Fibroblast of lung (primary cell): ENCODE results near the gene ZNF264. TPM values are rescaled to one million over a fixed set of nuclear protein-coding genes. Genes with fewer than 3 reads are reported as not detected.

Experiments used
- DNase-seq, 2 donors: peaks; one replicate each; pipeline versions ENCODE4 v3.0.0 to v3.0.0-alpha.2; 2010; ENCODE audit warnings: low read depth in 2 of 2
- H2AFZ ChIP-seq: 2 replicates; pipeline ENCODE4 v1.5.1; 2012; ENCODE audit warnings: low read length, control low read depth, inconsistent platforms
- H3K27ac ChIP-seq: 2 replicates; pipeline ENCODE4 v1.5.1; 2011; ENCODE audit warnings: low read length, control low read depth; ENCODE audit not compliant: insufficient read depth
- H3K27me3 ChIP-seq: 2 replicates; pipeline ENCODE4 v1.5.1; 2011; ENCODE audit warnings: mild to moderate bottlenecking, low read length; ENCODE audit not compliant: control insufficient read depth, insufficient read depth
- H3K36me3 ChIP-seq: 2 replicates; pipeline ENCODE4 v1.5.1; 2011; ENCODE audit warnings: low read length; ENCODE audit not compliant: control insufficient read depth, insufficient read depth
- H3K4me1 ChIP-seq: 2 replicates; pipeline ENCODE4 v1.5.1; 2011; ENCODE audit warnings: low read length; ENCODE audit not compliant: control insufficient read depth, insufficient read depth; ENCODE audit errors: extremely low read depth
- H3K4me2 ChIP-seq: 2 replicates; pipeline ENCODE4 v1.5.1; 2011; ENCODE audit warnings: low read length, control low read depth; ENCODE audit not compliant: insufficient read depth; ENCODE audit errors: extremely low read depth
- H3K4me3 ChIP-seq, 4 experiments: fragments of 200-600 bp in 1 of 4; sonication (generic) in 1 of 4; replicated peaks in 1 of 4; 2 replicates each; pipeline ENCODE4 v1.5.1; 2011 to 2016; ENCODE audit warnings: low read length in 4 of 4, low read depth in 3 of 4, mild to moderate bottlenecking in 3 of 4, control low read depth in 2 of 4, inconsistent platforms in 1 of 4, mixed read lengths in 1 of 4; ENCODE audit not compliant: insufficient read depth in 1 of 4; ENCODE audit errors: control extremely low read depth in 1 of 4
- H3K79me2 ChIP-seq: 2 replicates; pipeline ENCODE4 v1.5.1; 2012; ENCODE audit warnings: mild to moderate bottlenecking, low read length, inconsistent platforms; ENCODE audit not compliant: control insufficient read depth, insufficient read depth
- H3K9ac ChIP-seq: 2 replicates; pipeline ENCODE4 v1.5.1; 2011; ENCODE audit warnings: mild to moderate bottlenecking, low read length, control low read depth; ENCODE audit not compliant: insufficient read depth
- H3K9me3 ChIP-seq: 2 replicates; pipeline ENCODE4 v1.5.1; 2012; ENCODE audit warnings: low read depth, low read length; ENCODE audit not compliant: control insufficient read depth, insufficient read depth
- H4K20me1 ChIP-seq: 2 replicates; pipeline ENCODE4 v1.5.1; 2011; ENCODE audit warnings: low read length; ENCODE audit not compliant: control insufficient read depth, insufficient read depth; ENCODE audit errors: extremely low read depth
- EZH2 ChIP-seq: IDR thresholded peaks from 2 replicates; pipeline ENCODE4 v1.5.1; 2012; ENCODE audit warnings: low read length, control low read depth, mild to moderate bottlenecking; ENCODE audit errors: missing control alignments
- polyA plus RNA-seq, 2 donors: library from polyadenylated mRNA; depleted of rRNA in 1 of 2; stranded (reverse) in 1 of 2; unstranded in 1 of 2; fragments of >200 nt; gene quantifications; 2 replicates each; pipeline ENCODE4 v1.2.1, GENCODE V29; 2011 to 2012; ENCODE audit warnings: missing spikeins in 1 of 2
- total RNA-seq: library from RNA; depleted of rRNA; stranded (reverse); fragments of >200 nt; gene quantifications from 2 replicates; pipeline ENCODE4 v1.2.1, GENCODE V29; 2014
- TF ChIP-seq, protein P1 (sequence below), 2 donors: IDR thresholded peaks in 1 of 2; conservative IDR thresholded peaks in 1 of 2; 1 replicate in 1 of 2; 2 replicates in 1 of 2; pipeline ENCODE4 v1.5.1; 2011 to 2012; ENCODE audit warnings: low read length in 2 of 2, control low read depth in 1 of 2, inconsistent platforms in 1 of 2, low read depth in 1 of 2, mild to moderate bottlenecking in 1 of 2

The ZNF264 gene
- total and polyA plus RNA-seq, 2 donors (not counting 1 experiment from before 2014, with no cell fraction given), result 7.7 to 24.9 TPM

DNA sequence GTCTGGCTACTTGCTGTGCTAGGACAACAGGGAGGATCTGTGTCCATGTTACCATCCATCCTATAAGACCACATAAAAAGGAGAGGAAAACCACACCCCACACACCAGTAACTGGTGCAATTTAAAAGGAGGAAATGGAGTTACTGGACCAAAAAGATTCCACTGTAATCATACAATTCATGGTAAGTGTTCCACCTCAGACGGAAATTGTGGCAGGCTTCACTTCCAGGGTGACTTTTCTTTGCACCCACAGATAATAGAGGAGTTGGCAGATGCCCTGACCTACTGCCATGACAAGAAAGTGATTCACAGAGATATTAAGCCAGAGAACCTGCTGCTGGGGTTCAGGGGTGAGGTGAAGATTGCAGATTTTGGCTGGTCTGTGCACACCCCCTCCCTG is 41.9 kb downstream of the ZNF264 start:
- Histone ChIP-seq H4K20me1 (no peaks in the 10 kb centered on the region), H3K4me3 (no peak overlapping the region), H3K4me1 (no peaks in the 10 kb centered on the region), H2AFZ (no peak overlapping the region), H3K9ac (no peak overlapping the region), H3K27me3 (no peaks in the 10 kb centered on the region), H3K27ac (no peak overlapping the region), H3K79me2 (no peaks in the 10 kb centered on the region), H3K9me3 (no peaks in the 10 kb centered on the region), H3K4me2 (no peak overlapping the region), H3K36me3 (no peaks in the 10 kb centered on the region)
- TF ChIP-seq, protein P1, sequence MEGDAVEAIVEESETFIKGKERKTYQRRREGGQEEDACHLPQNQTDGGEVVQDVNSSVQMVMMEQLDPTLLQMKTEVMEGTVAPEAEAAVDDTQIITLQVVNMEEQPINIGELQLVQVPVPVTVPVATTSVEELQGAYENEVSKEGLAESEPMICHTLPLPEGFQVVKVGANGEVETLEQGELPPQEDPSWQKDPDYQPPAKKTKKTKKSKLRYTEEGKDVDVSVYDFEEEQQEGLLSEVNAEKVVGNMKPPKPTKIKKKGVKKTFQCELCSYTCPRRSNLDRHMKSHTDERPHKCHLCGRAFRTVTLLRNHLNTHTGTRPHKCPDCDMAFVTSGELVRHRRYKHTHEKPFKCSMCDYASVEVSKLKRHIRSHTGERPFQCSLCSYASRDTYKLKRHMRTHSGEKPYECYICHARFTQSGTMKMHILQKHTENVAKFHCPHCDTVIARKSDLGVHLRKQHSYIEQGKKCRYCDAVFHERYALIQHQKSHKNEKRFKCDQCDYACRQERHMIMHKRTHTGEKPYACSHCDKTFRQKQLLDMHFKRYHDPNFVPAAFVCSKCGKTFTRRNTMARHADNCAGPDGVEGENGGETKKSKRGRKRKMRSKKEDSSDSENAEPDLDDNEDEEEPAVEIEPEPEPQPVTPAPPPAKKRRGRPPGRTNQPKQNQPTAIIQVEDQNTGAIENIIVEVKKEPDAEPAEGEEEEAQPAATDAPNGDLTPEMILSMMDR (conservative IDR thresholded peaks at IDR 0.05 in 1 of 2, IDR thresholded peaks at IDR 0.05 in 1 of 2; ENCODE audit: low read depth in 1 of 2, low read length in 2 of 2), result no peak
- no peak for TF ChIP-seq EZH2
- no peak for DNase-seq

DNA sequence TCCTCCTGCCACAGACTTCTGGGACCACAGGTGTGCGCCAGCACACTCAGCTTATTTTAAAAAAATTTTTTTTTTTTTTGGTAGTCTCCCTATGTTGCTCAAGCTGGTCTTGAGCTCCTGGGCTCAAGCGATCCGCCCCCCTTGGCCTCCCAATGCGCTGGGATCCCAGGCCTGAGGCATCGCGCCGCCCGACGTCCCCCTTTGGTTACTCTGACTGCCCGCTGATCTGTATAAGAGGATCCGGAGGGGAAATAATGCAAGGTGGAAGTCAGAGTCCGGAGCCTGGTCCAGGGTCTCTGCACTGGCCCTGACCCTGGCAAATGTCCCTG is 48.6 kb downstream of the ZNF264 start:
- peak overlapping the region; percentile 97 for H2AFZ ChIP-seq
- H3K27me3 ChIP-seq, result no peaks in the 10 kb centered on the region
- peaks cover 3% of the 10 kb centered on the region for H3K36me3 ChIP-seq
- H3K9ac ChIP-seq, result peak overlapping the region; percentile 89
- H3K4me3 ChIP-seq, result peak overlapping the region; percentile 52 to 100 (median 84)
- no peak for TF ChIP-seq EZH2
- TF ChIP-seq, protein P1 (conservative IDR thresholded peaks at IDR 0.05 in 1 of 2, IDR thresholded peaks at IDR 0.05 in 1 of 2; ENCODE audit: low read depth in 1 of 2, low read length in 2 of 2), result no peak
- peaks cover 32% of the 10 kb centered on the region for H3K79me2 ChIP-seq
- H4K20me1 ChIP-seq, result no peaks in the 10 kb centered on the region
- peak in 1 of 2 donors; percentile 6 for DNase-seq
- H3K4me1 ChIP-seq, result peaks cover 6% of the 10 kb centered on the region
- H3K27ac ChIP-seq, result peak overlapping the region; percentile 91
- peak overlapping the region; percentile 83 for H3K4me2 ChIP-seq
- H3K9me3 ChIP-seq, result no peaks in the 10 kb centered on the region

DNA sequence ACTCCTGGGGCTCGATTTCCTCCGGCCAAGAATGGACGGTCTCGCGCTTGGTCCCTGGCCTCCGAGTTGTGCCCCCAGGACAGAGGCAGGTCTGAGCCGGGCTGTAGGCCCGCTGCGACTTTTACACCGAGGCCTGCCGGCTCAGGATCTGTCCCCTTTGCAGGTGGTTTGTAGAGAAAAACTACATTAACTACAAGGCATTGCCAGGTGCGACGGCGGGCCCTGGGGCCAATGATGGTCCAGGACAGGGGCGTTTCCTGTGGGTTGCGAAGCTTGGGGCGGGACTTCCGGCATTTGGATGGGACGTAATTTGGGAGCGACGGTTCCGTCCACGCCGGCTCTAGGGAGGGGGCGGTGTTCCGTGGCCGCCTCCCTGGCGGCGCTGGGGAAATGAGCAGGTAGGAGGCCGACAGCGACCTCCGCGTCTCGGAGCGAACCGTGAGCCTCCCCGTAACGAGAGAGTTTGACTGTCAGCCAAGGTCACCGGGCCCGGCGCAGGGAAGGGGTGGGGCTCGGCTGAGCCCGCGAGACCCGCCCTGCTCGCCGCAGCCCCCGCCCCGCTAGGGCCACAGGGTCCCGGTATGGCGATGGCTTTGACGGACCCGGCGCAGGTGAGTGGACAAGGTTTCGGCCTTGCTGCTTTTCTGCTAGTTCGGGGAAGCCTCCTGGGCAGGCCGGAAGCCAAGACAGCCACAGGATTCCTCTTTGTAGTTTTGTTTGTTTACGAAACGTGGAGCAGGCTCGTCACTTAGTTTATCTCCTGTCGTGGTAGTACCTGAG is 49.2 kb downstream of the ZNF264 start, which contains the start of gene ZNF805:
Gene ZNF805, plus strand, starts transcription at position 322 of the 780 bp plus-strand sequence. Its CDS starts 260 bp downstream, at position 582.
- Histone ChIP-seq H3K27me3 (no peaks in the 10 kb centered on the region), H3K4me1 (peaks cover 6% of the 10 kb centered on the region), H3K4me3 (peak within 1 kb of the TSS; percentile 52 to 100 (median 84)), H2AFZ (peak within 1 kb of the TSS; percentile 97), H3K9ac (peak within 1 kb of the TSS; percentile 89), H3K79me2 (peaks cover 32% of the 10 kb centered on the region), H3K36me3 (peaks cover 5% of the 10 kb centered on the region), H3K27ac (peak within 1 kb of the TSS; percentile 91), H3K4me2 (peak within 1 kb of the TSS; percentile 83), H4K20me1 (no peaks in the 10 kb centered on the region), H3K9me3 (no peaks in the 10 kb centered on the region)
- TF ChIP-seq EZH2, result no peak
- TF ChIP-seq, protein P1 (conservative IDR thresholded peaks at IDR 0.05 in 1 of 2, IDR thresholded peaks at IDR 0.05 in 1 of 2; ENCODE audit: low read depth in 1 of 2, low read length in 2 of 2), result no peak
- peak; percentile 91 for DNase-seq
